ENCODE results near the gene HSPH1. TPM values are rescaled to one million over a fixed set of nuclear protein-coding genes. Genes with fewer than 3 reads are reported as not detected.

Gene HSPH1
- total RNA-seq, 4 donors from 2014 or later: 13.2 to 110 (median 25.9) TPM

- TF ChIP-seq CTCF (IDR thresholded peaks at IDR 0.05; ENCODE audit: low read depth): no peak
Measured at GRCh38 chr13:31149604-31150003, 12.1 kb downstream of the HSPH1 start.

GRCh38 chr13:31145417-31145816, 16.3 kb downstream of the HSPH1 start:
- no peak for TF ChIP-seq CTCF (IDR thresholded peaks at IDR 0.05; ENCODE audit: low read depth)

GRCh38 chr13:31138515-31138914, 23.2 kb downstream of the HSPH1 start:
- no peak for TF ChIP-seq CTCF (IDR thresholded peaks at IDR 0.05; ENCODE audit: low read depth)

GRCh38 chr13:31136724-31137123, 25.0 kb downstream of the HSPH1 start:
- no peak for TF ChIP-seq CTCF (IDR thresholded peaks at IDR 0.05; ENCODE audit: low read depth)

GRCh38 chr13:31134039-31134711, 27.5 kb downstream of the HSPH1 start:
- no peak for TF ChIP-seq CTCF (IDR thresholded peaks at IDR 0.05; ENCODE audit: low read depth)

- no peak for TF ChIP-seq CTCF (IDR thresholded peaks at IDR 0.05; ENCODE audit: low read depth)
Measured at GRCh38 chr13:31133621-31134020, 28.1 kb downstream of the HSPH1 start.

- no peak for TF ChIP-seq CTCF (IDR thresholded peaks at IDR 0.05; ENCODE audit: low read depth)
Measured at GRCh38 chr13:31131470-31131961, 30.2 kb downstream of the HSPH1 start.

Data from subcutaneous adipose tissue (tissue), 4 donors.